ENCODE measurements around the gene MAP1LC3B2.

GRCh38 chr12:116606397-116606796, 47.2 kb downstream of the MAP1LC3B2 start:
- TF ChIP-seq CTCF (IDR thresholded peaks at IDR 0.05; ENCODE audit: control extremely low read depth in 1 of 3, insufficient read depth in 1 of 3, low read depth in 1 of 3, low read length in 3 of 3) (no peak), POLR2A (IDR thresholded peaks at IDR 0.05; ENCODE audit: control extremely low read depth in 1 of 2, low read depth in 2 of 2, low read length in 2 of 2) (no peak), EZH2 (IDR thresholded peaks at IDR 0.05; ENCODE audit: low read depth, low read length, severe bottlenecking) (no peak), SIN3A (conservative IDR thresholded peaks at IDR 0.05 in 1 of 2, IDR thresholded peaks at IDR 0.05 in 1 of 2; ENCODE audit: low read depth in 1 of 2, low read length in 2 of 2) (no peak)

Data from H1 (cell line).